Fibroblast of skin of left biceps (primary cell): ENCODE measurements around the gene TRMT44.
A peak's percentile ranks its signal among the peaks of the same experiment; 100 is the strongest.
"Not testable (repeated sequence)": the region's sequence is repeated elsewhere in the genome, so short reads cannot be mapped to it uniquely, and the experiment has no call there.

Experiments
- DNase-seq, 2 experiments: peaks; one replicate each; pipeline ENCODE4 v3.0.0-alpha.2; 2013; ENCODE audit warnings: low read depth in 2 of 2

The TRMT44 gene

GRCh38 chr4:8407316-8407715 lies 33.3 kb upstream of the TRMT44 start:
- DNase-seq, result no peak

GRCh38 chr4:8407756-8408155 lies 32.8 kb upstream of the TRMT44 start:
- no peak for DNase-seq

- no peak for DNase-seq
Observed at GRCh38 chr4:8409264-8410065, 31.1 kb upstream of the TRMT44 start.

- DNase-seq, result no peak
Observed at GRCh38 chr4:8410066-8410625, 30.4 kb upstream of the TRMT44 start.

GRCh38 chr4:8410641-8411271 lies 29.8 kb upstream of the TRMT44 start:
- DNase-seq, result no peak

GRCh38 chr4:8411351-8412180 lies 29.0 kb upstream of the TRMT44 start:
- no peak for DNase-seq

GRCh38 chr4:8412288-8412687 lies 28.3 kb upstream of the TRMT44 start:
- DNase-seq, result no peak

GRCh38 chr4:8414377-8414776 lies 26.2 kb upstream of the TRMT44 start:
- no peak for DNase-seq

- DNase-seq, result no peak
Observed at GRCh38 chr4:8417071-8417614, 23.4 kb upstream of the TRMT44 start.

- no peak for DNase-seq
Observed at GRCh38 chr4:8419222-8420041, 21.1 kb upstream of the TRMT44 start.

- not testable (repeated sequence) for DNase-seq
Observed at GRCh38 chr4:8420151-8420550, 20.4 kb upstream of the TRMT44 start.

- no peak for DNase-seq
Observed at GRCh38 chr4:8422327-8422726, 18.2 kb upstream of the TRMT44 start.

- no peak for DNase-seq
Observed at GRCh38 chr4:8422786-8423185, 17.8 kb upstream of the TRMT44 start.

- no peak for DNase-seq
Observed at GRCh38 chr4:8427262-8427661, 13.3 kb upstream of the TRMT44 start.

GRCh38 chr4:8427761-8428287 lies 12.8 kb upstream of the TRMT44 start:
- DNase-seq, result peak in 1 of 2 experiments; percentile 8

GRCh38 chr4:8428288-8429097 lies 12.1 kb upstream of the TRMT44 start:
- peak; percentile 45 to 53 for DNase-seq

- DNase-seq, result no peak
Observed at GRCh38 chr4:8431553-8431952, 9.0 kb upstream of the TRMT44 start.

GRCh38 chr4:8433136-8433535 lies 7.4 kb upstream of the TRMT44 start:
- no peak for DNase-seq

- DNase-seq, result no peak
Observed at GRCh38 chr4:8434251-8435073, 6.1 kb upstream of the TRMT44 start.
